Activated naive CD4-positive, alpha-beta T cell treated with anti-CD3 and anti-CD28 coated beads, Interleukin-2, amount 10 ng/mL, durations not matched to agents 7 days and 5 days (primary cell): ENCODE results near the gene ATAD2B.

ENCODE experiments used
- CTCF ChIA-PET: fragments of 350-600 bp; sonication (Branson Sonifier 250); formaldehyde crosslinking; loops from one replicate; lab custom pipeline; 2021; ENCODE audit warnings: antibody characterized with exemption; lab: Charles Lee
- DNase-seq: peaks from one replicate; pipeline ENCODE4 v3.0.0-alpha.2; 2020
- H3K27ac Mint-ChIP-seq: one replicate; pipeline ENCODE4 v1.8.0; 2021; ENCODE audit warnings: mild to moderate bottlenecking, moderate library complexity, mixed read lengths
- H3K27me3 Mint-ChIP-seq: one replicate; pipeline ENCODE4 v1.8.0; 2021; ENCODE audit warnings: mild to moderate bottlenecking, mixed read lengths
- H3K36me3 Mint-ChIP-seq: one replicate; pipeline ENCODE4 v1.8.0; 2021; ENCODE audit warnings: mixed read lengths
- H3K4me1 Mint-ChIP-seq: one replicate; pipeline ENCODE4 v1.8.0; 2021; ENCODE audit warnings: mixed read lengths
- H3K4me3 Mint-ChIP-seq: one replicate; pipeline ENCODE4 v1.8.0; 2021; ENCODE audit warnings: mild to moderate bottlenecking, moderate library complexity, mixed read lengths
- H3K9me3 Mint-ChIP-seq: one replicate; pipeline ENCODE4 v1.8.0; 2021; ENCODE audit warnings: mixed read lengths

ATAD2B gene

GRCh38 chr2:23900541-23901322, 26.2 kb downstream of the ATAD2B start:
- CTCF ChIA-PET, result no interaction called here
- Mint-ChIP-seq H3K4me3 (no peak overlapping the region), H3K4me1 (peaks cover 7% of the 10 kb centered on the region), H3K27ac (no peak overlapping the region), H3K36me3 (peaks cover under 1% of the 10 kb centered on the region), H3K27me3 (no peaks in the 10 kb centered on the region), H3K9me3 (no peaks in the 10 kb centered on the region)
- no peak for DNase-seq

DNA sequence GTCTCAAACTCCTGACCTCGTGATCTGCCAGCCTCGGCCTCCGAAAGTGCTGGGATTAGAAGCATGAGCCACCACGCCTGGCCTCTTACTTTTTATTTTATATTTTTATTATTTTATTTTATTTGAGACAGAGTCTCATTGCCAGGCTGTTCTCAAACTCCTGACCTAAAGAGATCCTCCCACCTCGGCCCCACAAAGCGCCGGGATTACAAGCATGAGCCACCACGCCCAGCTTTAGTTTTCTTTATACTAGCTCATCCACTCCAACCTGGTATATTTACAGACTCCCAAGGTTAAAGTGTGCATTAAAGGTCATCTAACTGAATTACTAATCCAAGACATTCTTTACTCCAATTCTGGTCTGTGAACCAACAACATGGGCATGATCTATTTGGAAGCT, 26.8 kb downstream of the ATAD2B start:
- no peaks in the 10 kb centered on the region for H3K27me3 Mint-ChIP-seq
- H3K36me3 Mint-ChIP-seq, result peaks cover 2% of the 10 kb centered on the region
- peaks cover 7% of the 10 kb centered on the region for H3K4me1 Mint-ChIP-seq
- no peak overlapping the region for H3K4me3 Mint-ChIP-seq
- CTCF ChIA-PET, result no interaction called here
- no peak overlapping the region for H3K27ac Mint-ChIP-seq
- no peak for DNase-seq
- no peaks in the 10 kb centered on the region for H3K9me3 Mint-ChIP-seq

DNA sequence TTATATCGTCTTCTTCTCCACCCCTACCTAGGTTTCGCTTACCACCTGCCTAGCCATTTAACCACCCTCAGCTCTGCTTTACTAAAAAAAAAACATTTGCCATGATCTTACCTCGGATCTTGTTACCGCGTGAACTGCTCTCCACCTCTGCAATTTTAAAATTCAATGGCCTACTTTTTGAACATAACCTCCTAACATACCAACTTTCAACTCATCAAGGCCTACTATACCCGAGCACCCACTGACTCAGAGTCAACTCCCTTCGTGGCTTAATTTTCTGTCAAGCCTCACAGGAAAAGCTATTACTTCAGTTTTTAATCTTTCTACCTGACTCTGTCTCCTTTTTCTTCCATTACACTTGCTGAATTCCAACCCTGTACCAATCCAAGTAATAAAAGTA, 55.7 kb downstream of the ATAD2B start:
- no peaks in the 10 kb centered on the region for H3K9me3 Mint-ChIP-seq

DNA sequence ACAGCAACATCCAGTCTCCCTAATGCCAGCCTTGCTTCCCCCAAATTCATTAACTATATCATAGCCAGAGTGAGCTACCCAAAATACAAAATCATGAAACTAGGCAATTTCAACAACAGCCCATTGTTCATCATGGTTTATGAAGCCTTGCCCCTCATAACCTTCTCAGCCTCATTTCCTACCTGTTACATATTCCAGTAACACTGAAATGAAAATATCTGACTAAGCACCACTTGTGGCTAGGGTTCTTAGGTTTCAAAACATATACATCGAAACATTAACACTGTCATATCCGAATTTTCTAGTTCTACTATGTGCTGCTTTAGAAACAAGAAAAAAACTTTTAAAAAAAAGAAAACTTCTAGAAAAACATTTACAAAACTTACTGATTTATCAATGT, 59.5 kb downstream of the ATAD2B start:
- no peaks in the 10 kb centered on the region for H3K27me3 Mint-ChIP-seq
- no peaks in the 10 kb centered on the region for H3K9me3 Mint-ChIP-seq
- no peaks in the 10 kb centered on the region for H3K4me1 Mint-ChIP-seq
- no peak overlapping the region for H3K27ac Mint-ChIP-seq
- H3K4me3 Mint-ChIP-seq, result no peak overlapping the region
- no peak for DNase-seq
- H3K36me3 Mint-ChIP-seq, result peaks cover 34% of the 10 kb centered on the region
- CTCF ChIA-PET, result no interaction called here

More for the DNA sequence above, 55.7 kb downstream of the ATAD2B start:
- DNase-seq, result no peak
- CTCF ChIA-PET, result no interaction called here
- no peaks in the 10 kb centered on the region for H3K4me1 Mint-ChIP-seq
- no peaks in the 10 kb centered on the region for H3K27me3 Mint-ChIP-seq
- H3K4me3 Mint-ChIP-seq, result no peak overlapping the region
- H3K36me3 Mint-ChIP-seq, result peaks cover 38% of the 10 kb centered on the region
- H3K27ac Mint-ChIP-seq, result no peak overlapping the region

DNA sequence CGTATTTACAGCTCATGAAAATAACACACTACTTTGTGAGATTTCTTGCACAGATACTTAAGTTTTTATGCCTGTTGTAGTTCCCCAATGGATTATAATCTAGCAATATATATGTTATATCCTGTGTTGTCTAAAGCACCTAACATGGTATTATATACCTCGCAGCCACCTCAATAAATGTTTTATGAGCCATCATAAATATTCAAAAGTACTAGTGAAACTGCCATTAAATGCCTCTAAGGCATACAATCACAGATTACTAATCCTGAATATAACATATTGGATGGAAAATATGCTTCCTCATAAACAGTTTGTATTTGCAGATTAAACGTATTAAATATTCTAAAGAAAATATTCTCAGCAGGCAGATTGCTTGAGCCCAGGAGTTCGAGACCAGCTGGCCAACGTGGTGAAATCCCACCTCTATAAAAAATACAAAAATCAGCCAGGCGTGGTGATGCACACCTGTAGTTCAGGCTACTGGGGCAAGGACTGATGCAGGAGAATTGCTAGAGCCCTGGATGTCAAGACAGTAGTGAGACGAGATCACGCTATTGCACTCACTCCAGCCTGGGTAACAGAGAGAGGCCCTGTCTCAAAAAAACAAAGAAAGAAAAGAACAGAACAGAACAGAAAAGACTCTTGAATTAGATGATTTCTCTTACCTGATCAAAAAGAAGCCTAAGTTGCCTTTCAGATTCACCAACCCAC, 64.1 kb downstream of the ATAD2B start:
- H3K4me3 Mint-ChIP-seq, result no peak overlapping the region
- H3K27me3 Mint-ChIP-seq, result no peaks in the 10 kb centered on the region
- no peaks in the 10 kb centered on the region for H3K4me1 Mint-ChIP-seq
- CTCF ChIA-PET, result interaction anchor here (0.5 kb wide), 1 partner anchor 1943 kb away, joined by 3 read pairs; no protein-coding TSS in a partner anchor
- DNase-seq, result no peak
- no peak overlapping the region for H3K27ac Mint-ChIP-seq
- no peaks in the 10 kb centered on the region for H3K9me3 Mint-ChIP-seq
- peaks cover 27% of the 10 kb centered on the region for H3K36me3 Mint-ChIP-seq

DNA sequence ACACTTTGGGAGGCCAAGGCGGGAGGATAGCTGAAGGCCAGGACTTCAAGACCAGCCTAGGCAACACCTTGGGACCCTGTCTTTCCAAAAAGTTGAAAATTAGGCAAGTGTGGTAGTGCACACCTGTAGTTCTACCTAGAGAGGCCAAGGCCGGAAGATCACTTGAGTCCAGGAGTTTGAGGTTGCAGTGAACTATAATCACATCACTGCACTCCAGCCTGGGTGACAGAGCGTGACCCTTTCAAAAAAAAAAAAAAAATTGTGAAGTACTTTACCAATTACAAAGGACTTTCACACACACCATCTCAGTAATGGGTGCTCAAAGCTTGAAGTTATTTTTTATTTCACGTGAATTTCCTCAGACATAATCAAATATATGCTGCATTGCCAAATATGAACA, 65.0 kb downstream of the ATAD2B start:
- Mint-ChIP-seq H3K27ac (no peak overlapping the region), H3K4me1 (no peaks in the 10 kb centered on the region), H3K36me3 (peaks cover 20% of the 10 kb centered on the region), H3K9me3 (no peaks in the 10 kb centered on the region), H3K27me3 (no peaks in the 10 kb centered on the region), H3K4me3 (no peak overlapping the region)
- no peak for DNase-seq
- CTCF ChIA-PET, result no interaction called here

DNA sequence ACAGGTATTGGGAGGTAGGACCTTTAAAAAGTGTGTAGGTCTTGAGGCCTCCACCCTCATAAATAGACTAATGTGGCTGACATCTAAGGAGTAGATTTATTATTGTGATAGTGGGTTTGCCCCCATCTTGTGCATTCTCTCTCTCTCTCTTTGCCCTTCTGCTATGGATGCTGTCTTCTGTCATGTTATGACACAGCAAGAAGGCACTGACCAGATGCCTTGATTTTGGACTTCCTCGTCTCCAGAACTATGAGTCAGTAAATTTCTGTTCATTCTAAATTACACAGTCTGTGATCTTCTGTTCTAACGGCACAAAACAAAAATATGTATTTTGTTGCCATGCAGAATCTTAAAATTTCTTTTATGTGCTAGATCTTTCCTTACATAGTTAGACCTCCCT, 66.9 kb downstream of the ATAD2B start:
- no peak overlapping the region for H3K27ac Mint-ChIP-seq
- CTCF ChIA-PET, result no interaction called here

GRCh38 chr2:23859234-23859633, 67.7 kb downstream of the ATAD2B start:
- Mint-ChIP-seq H3K27me3 (no peaks in the 10 kb centered on the region), H3K9me3 (no peaks in the 10 kb centered on the region), H3K4me1 (no peaks in the 10 kb centered on the region), H3K36me3 (peaks cover 16% of the 10 kb centered on the region), H3K4me3 (no peak overlapping the region), H3K27ac (no peak overlapping the region)
- no peak for DNase-seq
- CTCF ChIA-PET, result interaction anchor here (0.7 to 1.3 kb wide), 3 partner anchors 9 to 36 kb away, joined by 3 read pairs; no protein-coding TSS in a partner anchor

More for the DNA sequence above, 66.9 kb downstream of the ATAD2B start:
- no peaks in the 10 kb centered on the region for H3K27me3 Mint-ChIP-seq
- H3K4me1 Mint-ChIP-seq, result no peaks in the 10 kb centered on the region
- no peak overlapping the region for H3K4me3 Mint-ChIP-seq
- no peaks in the 10 kb centered on the region for H3K9me3 Mint-ChIP-seq
- DNase-seq, result no peak
- H3K36me3 Mint-ChIP-seq, result peaks cover 17% of the 10 kb centered on the region

DNA sequence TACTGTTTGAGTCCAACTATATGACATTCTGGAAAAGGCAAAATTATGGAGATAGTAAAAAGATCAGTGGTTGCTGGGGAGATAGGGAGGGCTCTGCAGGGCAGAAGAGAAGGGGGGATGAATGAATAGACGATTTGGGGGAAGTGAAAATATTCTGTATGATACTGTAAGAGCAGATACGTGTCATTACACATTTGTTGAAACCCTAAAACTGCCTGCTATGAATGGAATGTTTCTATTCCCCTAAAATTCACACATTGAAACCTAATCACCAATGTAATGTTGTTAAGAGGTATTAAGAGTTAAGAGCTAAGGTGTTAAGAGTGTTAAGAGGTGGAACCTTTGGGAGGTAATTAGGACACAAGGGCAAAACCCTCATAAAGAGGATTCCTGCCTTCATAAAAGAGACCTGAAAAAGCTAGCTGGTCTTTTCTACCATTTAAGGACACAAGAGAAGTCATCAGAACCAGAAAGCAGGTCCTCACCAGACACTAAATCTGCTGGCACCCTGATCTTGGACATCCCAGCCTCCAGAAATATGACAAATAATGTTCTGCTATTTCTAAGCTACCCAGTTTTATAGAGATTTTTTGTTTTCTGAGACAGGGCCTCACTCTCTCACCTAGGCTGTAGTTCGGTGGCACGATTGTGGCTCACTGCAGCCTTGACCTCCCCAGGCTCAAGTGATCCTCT, 76.2 kb downstream of the ATAD2B start:
- Mint-ChIP-seq H3K4me1 (no peaks in the 10 kb centered on the region), H3K27me3 (no peaks in the 10 kb centered on the region), H3K9me3 (no peaks in the 10 kb centered on the region), H3K27ac (no peak overlapping the region), H3K36me3 (peaks cover 9% of the 10 kb centered on the region), H3K4me3 (no peak overlapping the region)
- CTCF ChIA-PET, result interaction anchor here (0.8 to 1.2 kb wide), 2 partner anchors 8 to 25 kb away, joined by 3 read pairs; no protein-coding TSS in a partner anchor
- no peak for DNase-seq

GRCh38 chr2:23844905-23845304, 82.0 kb downstream of the ATAD2B start:
- Mint-ChIP-seq H3K27ac (no peak overlapping the region), H3K9me3 (peaks cover 7% of the 10 kb centered on the region), H3K4me1 (no peaks in the 10 kb centered on the region), H3K27me3 (no peaks in the 10 kb centered on the region), H3K36me3 (peaks cover 26% of the 10 kb centered on the region), H3K4me3 (no peak overlapping the region)
- no peak for DNase-seq
- CTCF ChIA-PET, result no interaction called here

DNA sequence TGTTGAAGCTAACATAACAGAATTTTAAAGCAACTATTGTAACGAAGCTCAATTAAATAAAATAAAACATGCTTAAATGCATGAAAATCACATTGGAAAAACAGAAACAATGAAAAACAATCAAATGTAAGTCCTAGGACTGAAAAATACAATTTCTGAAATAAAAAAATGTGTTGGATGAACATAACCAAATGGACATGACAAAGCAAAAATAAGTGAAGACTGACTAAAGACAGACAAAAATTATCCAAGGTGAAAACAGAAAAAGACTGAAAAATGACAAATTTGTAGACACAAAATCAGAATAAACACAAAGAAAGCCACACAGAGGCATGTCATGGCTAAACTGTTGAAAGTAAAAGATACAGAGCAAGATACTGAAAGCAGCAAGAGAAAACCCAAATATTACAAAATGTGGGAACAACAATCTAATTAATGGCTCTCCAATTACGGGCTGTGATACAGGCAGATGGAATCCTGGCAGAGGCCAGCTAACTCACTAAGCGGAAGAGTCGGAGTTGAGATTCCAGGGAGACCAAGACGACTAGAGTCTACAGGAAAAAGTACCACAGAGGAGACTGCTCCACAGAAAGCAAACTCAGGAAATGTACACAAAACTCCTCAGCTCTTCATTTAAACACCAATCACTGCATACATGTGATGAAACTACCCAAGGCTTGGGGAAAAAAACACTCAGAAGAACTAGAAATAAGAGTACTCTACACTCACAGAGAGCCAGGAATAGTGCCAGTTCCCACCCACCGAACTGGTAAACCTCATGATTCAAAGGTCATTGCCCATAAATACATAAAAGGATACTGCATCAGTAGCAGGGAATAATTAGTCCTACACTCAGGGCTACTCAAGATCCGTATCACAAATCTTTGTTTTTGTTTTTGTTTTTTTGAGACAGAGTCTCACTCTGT, 83.6 kb downstream of the ATAD2B start:
- H3K4me3 Mint-ChIP-seq, result no peak overlapping the region
- H3K9me3 Mint-ChIP-seq, result peaks cover 7% of the 10 kb centered on the region
- CTCF ChIA-PET, result no interaction called here

DNA sequence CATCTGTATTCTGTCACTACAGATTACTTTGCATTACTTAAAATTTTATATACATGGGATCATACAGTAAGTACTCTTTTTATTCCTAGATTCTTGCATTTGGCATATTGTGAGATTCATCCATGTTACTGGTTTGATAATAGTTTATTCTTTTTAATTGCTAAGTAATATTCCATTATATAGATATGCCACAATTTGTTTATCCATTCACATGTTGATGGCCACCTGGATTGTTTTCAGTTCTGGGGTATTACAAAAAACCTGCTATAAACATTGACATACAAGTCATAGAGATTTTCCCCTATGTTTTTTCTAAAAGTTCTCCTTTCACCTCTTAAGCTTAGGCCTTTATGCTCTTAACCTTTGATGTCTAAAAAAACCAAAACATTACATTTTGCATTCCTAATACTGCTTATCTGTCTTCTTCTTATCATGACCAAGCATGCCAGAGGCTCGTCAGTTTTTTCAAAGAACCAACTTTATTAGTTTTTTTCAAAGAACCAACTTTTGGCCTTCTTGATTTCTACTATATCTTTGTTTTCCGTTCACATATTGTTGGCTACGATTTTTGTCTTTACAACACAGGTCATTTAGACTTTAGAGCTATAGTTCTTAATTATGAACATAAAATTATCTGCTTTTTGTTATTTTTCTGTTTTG, 86.9 kb downstream of the ATAD2B start:
- no peak overlapping the region for H3K27ac Mint-ChIP-seq
- no peaks in the 10 kb centered on the region for H3K4me1 Mint-ChIP-seq
- H3K9me3 Mint-ChIP-seq, result peaks cover 7% of the 10 kb centered on the region
- peaks cover 32% of the 10 kb centered on the region for H3K36me3 Mint-ChIP-seq
- H3K27me3 Mint-ChIP-seq, result no peaks in the 10 kb centered on the region
- CTCF ChIA-PET, result no interaction called here
- DNase-seq, result no peak
- H3K4me3 Mint-ChIP-seq, result no peak overlapping the region

More for the DNA sequence above, 83.6 kb downstream of the ATAD2B start:
- Mint-ChIP-seq H3K27ac (no peak overlapping the region), H3K4me1 (no peaks in the 10 kb centered on the region), H3K27me3 (no peaks in the 10 kb centered on the region), H3K36me3 (peaks cover 26% of the 10 kb centered on the region)
- DNase-seq, result no peak

DNA sequence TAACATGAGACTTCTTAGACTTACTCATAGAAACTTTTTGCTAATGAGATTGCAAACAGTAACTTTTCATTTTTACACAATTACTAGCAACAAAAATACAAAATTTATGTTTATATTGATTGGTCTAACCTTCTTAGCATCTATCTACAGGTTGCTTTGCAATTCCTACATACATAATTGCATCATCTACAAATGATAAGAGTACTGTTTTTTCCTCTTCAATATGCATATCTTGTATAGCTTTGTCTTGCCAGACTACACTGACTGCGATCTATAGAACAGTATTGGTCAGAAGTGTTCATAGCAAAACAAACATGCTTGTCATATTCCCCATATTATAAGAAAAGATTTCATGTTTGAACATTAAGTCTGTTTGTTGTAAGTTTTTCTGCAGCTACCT, 87.9 kb downstream of the ATAD2B start:
- Mint-ChIP-seq H3K27me3 (no peaks in the 10 kb centered on the region), H3K27ac (no peak overlapping the region), H3K9me3 (peaks cover 2% of the 10 kb centered on the region), H3K4me3 (no peak overlapping the region), H3K36me3 (peaks cover 24% of the 10 kb centered on the region), H3K4me1 (no peaks in the 10 kb centered on the region)
- DNase-seq, result no peak
- CTCF ChIA-PET, result no interaction called here
